Neural cell (in vitro differentiated cells): Measurements from ENCODE around the gene OR5P2.

Experiments used
- CTCF ChIP-seq: fragments of 450-650 bp; IDR thresholded peaks from 2 replicates; pipeline ENCODE4 v1.5.1; 2014; ENCODE audit warnings: antibody characterized with exemption, mild to moderate bottlenecking, moderate library complexity; ENCODE audit not compliant: poor library complexity, severe bottlenecking
- MXI1 ChIP-seq: fragments of 450-650 bp; conservative IDR thresholded peaks from 2 replicates; pipeline ENCODE4 v1.6.1; 2014; ENCODE audit warnings: antibody characterized with exemption, mild to moderate bottlenecking; ENCODE audit not compliant: poor library complexity, severe bottlenecking
- POLR2AphosphoS5 ChIP-seq: IDR thresholded peaks from 2 replicates; pipeline ENCODE4 v1.6.1; 2012
- SMC3 ChIP-seq: fragments of 450-650 bp; conservative IDR thresholded peaks from 2 replicates; pipeline ENCODE4 v1.6.1; 2014; ENCODE audit warnings: antibody characterized with exemption, mild to moderate bottlenecking, moderate library complexity; ENCODE audit not compliant: poor library complexity

DNA sequence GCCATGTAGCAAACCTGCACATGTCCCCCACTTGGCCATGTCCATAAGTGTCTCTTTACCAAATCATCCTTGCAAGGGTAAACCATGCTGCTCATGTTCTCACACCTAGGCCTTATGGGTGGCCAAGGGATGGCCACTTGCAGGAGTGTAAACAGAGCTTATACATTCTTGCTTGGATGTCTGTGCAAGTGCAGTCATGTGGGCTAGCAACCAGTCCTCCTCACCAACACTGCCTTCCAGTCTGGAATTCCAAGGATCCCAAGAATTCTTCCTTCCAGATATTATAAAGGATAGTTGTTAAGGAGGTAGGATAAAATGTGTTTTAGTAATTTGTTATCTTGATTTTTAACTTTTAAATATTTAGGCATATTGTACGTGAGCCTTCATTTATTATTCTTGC lies 47.8 kb upstream of the OR5P2 start:
- TF ChIP-seq CTCF (no peak), POLR2AphosphoS5 (no peak), SMC3 (no peak), MXI1 (no peak)
